ENCODE data around the gene OCSTAMP.

DNA sequence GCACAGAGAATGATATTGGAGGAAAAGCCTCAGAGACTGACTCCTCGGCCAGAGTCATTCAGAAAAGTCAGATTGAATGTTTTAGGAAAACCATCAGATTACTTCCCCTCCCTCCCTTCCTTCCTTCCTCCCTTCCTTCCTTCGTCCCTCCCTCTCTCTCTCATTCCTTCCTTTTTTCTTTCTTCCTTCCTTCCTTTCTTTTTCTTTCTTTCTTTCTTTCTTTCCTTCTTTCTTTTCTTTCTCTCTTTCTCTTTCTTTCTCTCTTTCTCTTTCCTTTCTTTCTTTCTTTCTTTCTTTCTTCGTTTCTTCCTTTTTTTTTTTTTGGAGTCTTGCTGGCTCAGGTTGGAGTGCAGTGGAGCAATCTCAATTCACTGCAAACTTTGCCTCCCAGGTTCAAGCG, 7.4 kb downstream of the OCSTAMP start:
- TF ChIP-seq, protein P1, sequence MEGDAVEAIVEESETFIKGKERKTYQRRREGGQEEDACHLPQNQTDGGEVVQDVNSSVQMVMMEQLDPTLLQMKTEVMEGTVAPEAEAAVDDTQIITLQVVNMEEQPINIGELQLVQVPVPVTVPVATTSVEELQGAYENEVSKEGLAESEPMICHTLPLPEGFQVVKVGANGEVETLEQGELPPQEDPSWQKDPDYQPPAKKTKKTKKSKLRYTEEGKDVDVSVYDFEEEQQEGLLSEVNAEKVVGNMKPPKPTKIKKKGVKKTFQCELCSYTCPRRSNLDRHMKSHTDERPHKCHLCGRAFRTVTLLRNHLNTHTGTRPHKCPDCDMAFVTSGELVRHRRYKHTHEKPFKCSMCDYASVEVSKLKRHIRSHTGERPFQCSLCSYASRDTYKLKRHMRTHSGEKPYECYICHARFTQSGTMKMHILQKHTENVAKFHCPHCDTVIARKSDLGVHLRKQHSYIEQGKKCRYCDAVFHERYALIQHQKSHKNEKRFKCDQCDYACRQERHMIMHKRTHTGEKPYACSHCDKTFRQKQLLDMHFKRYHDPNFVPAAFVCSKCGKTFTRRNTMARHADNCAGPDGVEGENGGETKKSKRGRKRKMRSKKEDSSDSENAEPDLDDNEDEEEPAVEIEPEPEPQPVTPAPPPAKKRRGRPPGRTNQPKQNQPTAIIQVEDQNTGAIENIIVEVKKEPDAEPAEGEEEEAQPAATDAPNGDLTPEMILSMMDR (IDR thresholded peaks at IDR 0.05) = no peak
- TF ChIP-seq ZFX (IDR thresholded peaks at IDR 0.05; ENCODE audit: borderline replicate concordance) = no peak

All from 22Rv1 (cell line).